Activated naive CD4-positive, alpha-beta T cell treated with anti-CD3 and anti-CD28 coated beads, Interleukin-2, amount 50 U/mL, for 16 hours (primary cell): Measurements from ENCODE around the gene SLC28A1.

Experiments
- DNase-seq: peaks from one replicate; pipeline ENCODE4 v3.0.0-alpha.2; 2020

SLC28A1 gene

GRCh38 chr15:84946772-84947489 is 62.5 kb downstream of the SLC28A1 start:
- no peak for DNase-seq

- DNase-seq, result no peak
Observed at GRCh38 chr15:84947947-84948830, 63.7 kb downstream of the SLC28A1 start.

DNA sequence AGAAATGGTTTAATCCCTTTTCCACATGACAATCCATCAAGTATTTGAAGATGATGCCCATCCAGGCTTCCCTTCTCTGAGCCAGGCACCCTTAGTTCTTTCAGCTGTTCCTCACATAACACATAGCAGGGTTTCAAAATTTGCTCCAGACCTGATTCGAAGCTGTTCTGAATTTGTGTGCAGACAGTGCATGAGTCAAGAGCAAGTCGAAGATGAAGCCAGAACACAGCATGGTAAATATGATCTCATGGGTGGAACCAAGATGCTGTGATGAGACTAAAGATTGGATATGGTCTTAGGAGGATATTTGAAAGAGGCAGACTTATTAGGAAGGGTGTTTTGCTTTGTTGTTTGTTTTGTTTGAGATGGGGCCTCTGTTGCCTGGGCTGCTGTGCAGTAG is 64.6 kb downstream of the SLC28A1 start:
- no peak for DNase-seq

DNA sequence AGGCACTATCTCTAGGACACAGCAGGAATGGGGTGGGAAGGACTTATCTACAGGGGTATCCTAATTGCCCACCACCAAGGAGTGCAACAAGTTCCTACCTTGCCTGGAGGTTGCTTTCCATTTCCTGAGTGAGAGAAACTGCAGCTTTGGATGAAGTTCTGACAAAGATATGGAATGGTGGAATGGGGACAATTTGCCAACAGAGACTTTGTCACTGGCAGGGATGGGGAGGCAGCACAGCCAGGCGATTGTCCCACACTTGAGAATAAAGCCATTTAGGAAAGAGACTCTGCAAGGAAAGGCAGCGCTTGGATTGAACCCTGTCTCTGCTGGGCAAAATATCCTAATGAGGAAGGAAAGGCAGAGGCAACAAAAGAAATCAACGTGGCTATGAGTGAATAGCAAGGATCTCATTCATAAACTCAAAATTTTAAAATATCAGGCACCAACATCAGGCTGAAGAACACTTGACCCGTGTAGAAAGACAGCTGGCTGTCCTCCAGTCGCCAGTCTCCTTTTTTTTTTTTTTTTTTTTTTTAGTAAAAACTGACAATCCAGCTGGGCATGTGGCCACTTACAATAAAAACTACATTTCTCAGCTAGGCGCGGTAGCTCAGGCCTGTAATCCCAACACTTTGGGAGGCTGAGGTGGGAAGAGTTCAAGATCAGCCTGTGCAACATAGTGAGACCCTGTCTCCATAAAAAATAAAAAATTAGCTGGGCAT is 65.5 kb downstream of the SLC28A1 start:
- no peak for DNase-seq

GRCh38 chr15:84950570-84951111 is 66.2 kb downstream of the SLC28A1 start:
- no peak for DNase-seq

GRCh38 chr15:84951736-84952135 is 67.3 kb downstream of the SLC28A1 start:
- DNase-seq, result no peak

GRCh38 chr15:84953136-84953535 is 68.7 kb downstream of the SLC28A1 start:
- DNase-seq, result no peak

DNA sequence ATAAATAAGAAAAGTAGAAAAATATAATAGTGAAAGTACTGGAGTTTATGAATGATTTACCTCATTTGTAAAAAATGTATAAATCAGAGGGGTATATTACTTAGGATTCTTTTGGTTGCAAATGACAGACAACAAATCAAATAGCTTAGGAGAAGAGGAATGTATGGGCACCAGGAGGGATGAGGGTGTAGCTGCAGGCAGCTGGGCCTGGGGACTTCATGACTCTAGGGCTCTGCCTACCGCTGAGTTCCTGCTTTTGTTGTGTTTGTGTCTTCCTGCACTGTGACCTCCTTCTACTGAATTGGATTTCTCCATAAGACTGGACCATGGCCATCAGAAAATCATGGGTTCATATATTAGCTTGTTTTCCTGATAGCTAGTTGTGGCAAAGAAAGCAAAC is 69.3 kb downstream of the SLC28A1 start:
- DNase-seq, result no peak

DNA sequence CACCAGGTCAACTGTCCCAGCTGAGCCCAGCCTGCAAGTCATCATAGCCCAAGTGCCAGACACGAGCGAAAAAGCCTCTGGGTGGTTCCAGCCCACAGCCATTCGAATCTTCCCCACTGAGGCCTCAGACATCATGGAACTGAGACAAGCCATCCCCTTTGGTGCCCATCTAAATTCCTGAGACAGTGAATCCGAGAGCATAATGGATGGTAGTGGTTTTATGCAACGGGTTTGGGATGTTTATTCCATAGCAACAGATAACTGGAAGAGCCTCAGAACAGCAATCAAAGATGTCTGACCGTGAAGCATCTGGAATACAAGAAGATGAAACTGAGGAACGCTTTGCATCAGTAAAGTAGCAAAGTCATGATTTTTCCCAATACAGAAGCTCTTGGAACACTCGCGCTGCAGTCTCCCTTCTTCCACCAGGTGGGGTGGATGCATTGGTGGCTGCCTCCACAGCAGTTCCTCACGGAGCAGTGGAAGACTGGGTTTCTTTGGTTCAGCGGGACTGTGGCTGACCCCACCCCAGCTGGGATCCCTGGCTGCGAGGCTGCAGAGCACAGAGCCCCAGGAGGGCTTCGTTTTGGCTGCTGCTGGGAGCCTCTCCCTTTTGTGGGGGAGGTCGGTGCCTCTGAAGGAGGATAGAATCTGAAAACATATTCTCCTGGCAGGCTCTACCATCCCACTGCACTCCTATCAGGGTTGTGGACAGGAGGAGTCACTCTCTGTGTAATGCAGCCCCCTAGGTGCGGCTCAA is 70.8 kb downstream of the SLC28A1 start:
- peak; percentile 37 for DNase-seq

DNA sequence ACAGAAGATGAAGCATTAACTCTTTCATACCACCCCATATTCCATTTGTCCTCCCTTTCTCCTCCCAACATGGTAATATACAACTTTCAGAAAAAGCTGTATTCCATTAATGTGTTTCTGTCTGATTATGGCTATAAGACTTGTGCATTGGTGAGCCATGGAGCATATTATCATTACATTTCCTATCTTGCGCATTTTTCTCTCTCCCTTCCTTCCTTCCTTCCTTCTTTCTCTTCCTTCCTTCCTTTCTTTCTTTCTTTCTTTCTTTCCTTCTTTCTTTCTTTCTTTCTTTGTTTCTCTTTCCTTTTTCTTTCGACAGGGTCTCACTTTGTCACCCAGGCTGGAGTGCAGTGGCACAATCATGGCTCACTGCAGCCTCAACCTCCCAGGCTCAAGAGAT is 71.7 kb downstream of the SLC28A1 start:
- DNase-seq, result no peak

DNA sequence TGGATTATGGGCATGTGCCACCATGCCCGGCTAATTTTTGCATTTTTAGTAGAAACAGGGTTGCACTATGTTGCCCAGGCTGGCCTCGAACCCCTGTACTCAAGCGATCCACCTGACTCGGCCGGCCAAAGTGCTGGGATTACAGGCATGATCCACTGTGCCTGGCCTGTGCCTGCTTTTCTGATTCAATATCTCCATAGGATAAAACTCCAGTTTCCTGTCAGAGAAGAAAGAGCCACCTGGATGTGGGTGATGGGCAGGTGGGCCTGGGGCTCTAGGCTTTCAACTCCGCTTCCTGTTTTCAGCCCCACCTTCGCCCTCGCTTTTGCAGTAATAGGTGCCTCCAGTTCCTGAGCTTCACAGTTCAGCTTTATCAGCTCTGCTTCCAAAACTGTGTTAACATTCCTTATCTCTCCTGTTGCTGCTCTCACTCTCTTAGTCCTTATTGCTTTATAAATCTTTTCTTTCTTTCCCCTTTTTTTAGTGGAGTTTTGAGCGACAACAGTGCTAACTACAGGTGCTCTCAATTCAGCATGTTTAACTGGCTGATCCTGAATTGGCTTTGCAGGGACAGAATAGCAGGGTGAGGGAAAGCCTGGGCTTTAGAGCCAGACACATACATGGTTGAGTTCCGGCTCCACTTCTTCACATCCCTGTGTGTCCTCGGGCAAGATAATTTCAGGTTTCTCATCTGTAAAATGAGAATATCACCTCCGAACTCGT is 76.1 kb downstream of the SLC28A1 start:
- DNase-seq, result no peak

GRCh38 chr15:84961114-84961452 is 76.6 kb downstream of the SLC28A1 start:
- no peak for DNase-seq

DNA sequence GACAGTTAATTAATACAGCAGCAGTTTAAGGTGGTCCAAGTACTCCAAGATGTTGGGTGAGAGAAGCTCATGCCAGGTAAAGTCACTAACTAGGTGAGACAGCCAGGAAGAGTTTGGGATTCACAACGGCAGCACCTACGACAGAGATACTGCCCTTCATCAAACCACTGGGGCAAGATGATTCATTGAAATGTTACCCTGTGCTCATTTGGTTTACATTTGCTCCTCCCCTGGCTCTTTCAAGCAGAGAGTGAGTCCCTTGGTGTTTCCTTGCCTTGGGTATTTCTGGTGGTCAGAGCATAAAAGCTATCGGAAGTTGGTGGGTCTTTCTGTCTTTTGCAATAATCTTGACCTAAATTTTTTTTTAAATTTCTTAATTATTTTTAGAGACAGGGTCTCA is 77.2 kb downstream of the SLC28A1 start:
- DNase-seq, result no peak

DNA sequence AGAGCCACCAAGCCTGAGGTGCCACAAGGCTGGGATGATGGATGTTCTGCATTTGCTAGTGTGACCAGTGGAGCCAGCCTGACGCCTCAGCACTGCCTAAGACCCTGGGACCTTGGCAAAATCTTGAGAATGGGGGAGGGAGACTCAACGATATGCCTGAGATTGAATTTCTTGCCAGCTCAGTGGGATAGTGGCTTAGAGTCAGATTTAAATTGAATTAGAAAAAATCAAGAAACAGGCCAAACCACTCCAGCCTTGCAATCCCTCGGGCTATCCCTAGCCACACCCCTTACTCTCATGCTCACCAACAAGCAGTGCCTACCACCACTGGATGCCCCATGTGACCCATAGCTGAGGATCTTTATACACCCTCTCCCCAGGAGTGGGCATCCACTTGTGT is 78.5 kb downstream of the SLC28A1 start:
- no peak for DNase-seq

- no peak for DNase-seq
Observed at GRCh38 chr15:84967380-84967779, 82.9 kb downstream of the SLC28A1 start.

DNA sequence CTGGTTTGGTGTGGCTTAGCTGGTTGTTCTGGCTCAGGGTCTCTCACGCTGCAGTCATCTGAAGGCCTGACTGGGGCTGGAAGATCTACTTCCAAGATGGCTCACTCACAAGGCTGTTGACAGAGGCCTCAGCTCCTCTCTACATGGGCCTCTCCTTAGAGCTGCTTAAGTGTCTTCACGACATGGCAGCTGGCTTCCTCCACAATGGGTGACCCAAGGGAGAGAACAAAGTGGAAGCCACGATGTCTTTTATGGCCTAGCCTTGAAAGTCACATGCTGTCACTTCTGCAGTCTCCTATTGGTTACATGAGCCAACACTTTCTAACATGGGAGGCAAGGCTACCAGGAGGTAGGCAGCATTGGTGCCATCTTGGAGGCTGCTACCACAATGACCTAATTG is 83.8 kb downstream of the SLC28A1 start:
- DNase-seq, result no peak

GRCh38 chr15:84969257-84969656 is 84.8 kb downstream of the SLC28A1 start:
- no peak for DNase-seq

DNA sequence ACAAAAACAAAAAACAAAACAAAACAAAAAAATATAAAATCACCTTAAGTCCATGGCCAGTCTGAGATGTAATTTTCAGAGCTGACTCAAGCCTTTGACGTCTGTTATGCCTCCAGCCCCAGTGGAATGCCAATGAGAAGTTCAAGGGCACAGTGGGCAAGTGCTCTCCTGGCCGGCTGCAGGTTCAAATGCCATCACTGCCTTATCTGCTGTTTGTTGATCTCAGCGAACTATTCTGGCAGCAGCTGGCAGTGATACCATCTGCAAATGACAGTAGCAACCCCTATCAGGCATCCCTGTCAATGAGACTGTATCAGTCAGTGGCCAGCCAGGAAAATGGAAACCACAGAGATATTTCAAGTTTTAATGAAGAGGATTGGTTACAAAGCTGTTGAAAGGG is 86.4 kb downstream of the SLC28A1 start:
- DNase-seq, result no peak

DNA sequence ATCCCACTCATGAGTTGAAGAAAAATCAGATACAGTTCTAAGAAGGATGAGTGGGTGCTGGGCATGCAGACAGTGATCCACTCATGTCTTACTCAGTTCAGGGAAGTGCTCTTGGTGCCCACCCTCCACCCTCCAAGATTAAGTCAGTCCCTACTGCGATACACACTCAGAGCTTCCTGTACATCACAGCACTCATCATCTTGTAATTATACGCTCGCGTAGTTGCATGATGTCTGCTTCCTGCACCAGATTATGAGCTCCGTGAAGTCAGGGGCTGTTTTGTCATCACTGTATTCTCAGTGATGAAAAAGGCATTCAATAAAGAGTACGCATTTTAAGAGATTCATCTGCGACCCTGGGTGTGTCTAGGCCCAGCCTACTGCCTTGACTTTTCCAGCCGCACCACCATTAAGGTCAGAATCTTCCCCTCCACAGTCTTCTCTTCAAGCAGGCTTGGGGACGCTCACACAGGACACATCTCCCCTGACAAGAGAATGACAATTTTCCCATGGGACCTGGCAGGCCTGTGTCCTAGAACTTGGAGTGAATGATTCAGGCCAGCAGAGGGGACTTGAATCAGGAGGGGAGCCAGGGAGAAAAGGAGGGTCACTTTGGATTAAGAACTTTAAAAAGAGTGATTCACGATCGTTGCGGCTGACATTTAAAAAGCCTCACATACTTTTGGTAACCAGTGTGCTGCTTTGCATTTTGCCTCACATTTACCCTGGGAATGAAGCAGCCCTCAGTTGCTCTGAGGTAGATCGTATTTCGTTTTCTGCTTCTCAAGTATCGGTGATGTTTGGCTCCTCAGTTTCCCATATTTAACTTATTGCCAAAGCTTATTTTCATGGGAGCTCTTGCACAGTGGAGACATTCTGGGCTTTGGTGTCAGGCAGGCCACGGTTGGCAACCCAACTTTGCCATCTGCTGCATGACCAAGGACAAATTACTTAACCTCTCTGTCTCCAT is 89.3 kb downstream of the SLC28A1 start:
- DNase-seq, result no peak

GRCh38 chr15:84975871-84976351 is 91.4 kb downstream of the SLC28A1 start:
- DNase-seq, result no peak
